Transverse colon (tissue), 4 donors: Measurements from ENCODE around the gene ZFHX2. TPM values are rescaled to one million over a fixed set of nuclear protein-coding genes. Genes with fewer than 3 reads are reported as not detected.

Source experiments
- DNase-seq: peaks from one replicate; pipeline ENCODE4 v3.0.0-alpha.2; 2019
- H3K27ac ChIP-seq, 4 donors: fragments of 200-600 bp; sonication (generic); 2 replicates each; pipeline ENCODE4 v1.5.1; 2016 to 2018; ENCODE audit warnings: inconsistent platforms in 4 of 4
- H3K27me3 ChIP-seq: fragments of 200-600 bp; sonication (generic); 2 replicates; pipeline ENCODE4 v1.5.1; 2017; ENCODE audit warnings: inconsistent platforms
- H3K36me3 ChIP-seq, 4 donors: fragments of 200-600 bp; sonication (generic); 2 replicates each; pipeline ENCODE4 v1.5.1; 2017 to 2019; ENCODE audit warnings: inconsistent platforms in 4 of 4
- H3K4me1 ChIP-seq, 4 donors: fragments of 200-600 bp; sonication (generic); 2 replicates each; pipeline ENCODE4 v1.5.1; 2017 to 2020; ENCODE audit warnings: inconsistent platforms in 4 of 4
- H3K4me3 ChIP-seq, 4 donors: fragments of 200-600 bp; sonication (generic); 1 replicate in 1 of 4; 2 replicates in 3 of 4; pipeline versions ENCODE4 v1.5.1 to v1.6.1; 2017 to 2019; ENCODE audit warnings: inconsistent platforms in 4 of 4
- H3K9me3 ChIP-seq, 2 donors: fragments of 200-600 bp; sonication (generic); 2 replicates each; pipeline ENCODE4 v1.5.1; 2017 to 2019; ENCODE audit warnings: inconsistent platforms in 2 of 2
- CTCF ChIP-seq, 5 experiments: fragments of 200-600 bp in 3 of 5; fragments of 450-650 bp in 2 of 5; sonication (generic) in 3 of 5; IDR thresholded peaks; 1 replicate in 2 of 5; 2 replicates in 3 of 5; pipeline ENCODE4 v1.5.1; 2016 to 2017; ENCODE audit warnings: antibody characterized with exemption in 5 of 5, inconsistent platforms in 3 of 5, mild to moderate bottlenecking in 2 of 5, moderate library complexity in 1 of 5
- EP300 ChIP-seq: sonication (generic); formaldehyde crosslinking; IDR thresholded peaks from one replicate; pipeline ENCODE4 v1.6.1; 2017; ENCODE audit warnings: antibody characterized with exemption, low read depth
- POLR2A ChIP-seq: fragments of 450-650 bp; IDR thresholded peaks from one replicate; pipeline ENCODE4 v1.6.1; 2016; ENCODE audit warnings: antibody characterized with exemption, mild to moderate bottlenecking, moderate library complexity
- POLR2AphosphoS5 ChIP-seq, 3 donors: sonication (generic); formaldehyde crosslinking; IDR thresholded peaks; one replicate each; pipeline ENCODE4 v1.6.1; 2016; ENCODE audit warnings: antibody characterized with exemption in 3 of 3
- WGBS, 2 donors: methylation state at CpG; one replicate each; pipeline ENCODE4 v1.1.5; 2018; ENCODE audit warnings: low coverage in 1 of 2; 5-methylcytosine and 5-hydroxymethylcytosine counted together
- in situ Hi-C, 4 donors: fragments of 200-750 bp; cut with MboI; loops; one replicate each; pipeline versions ENCODE4 v1.15.0 to v1.15.1; 2017; ENCODE audit warnings: low sequenced_read_pairs in 3 of 4, low pct_ligation_motif_present in 1 of 4, low pct_unique_long_range_greater_than_20kb in 1 of 4
- intact Hi-C: fragments of 100-400 bp; cut with DNase I; formaldehyde crosslinking; loops from one replicate; pipeline ENCODE4 v1.15.1; 2023; ENCODE audit warnings: low total_unique reads
- total RNA-seq, 4 donors: library from RNA; depleted of rRNA; stranded (reverse); fragments of >200 nt; gene quantifications; one replicate each; pipeline ENCODE4 v1.1.0, GENCODE V29; 2016

Gene ZFHX2
- total RNA-seq, 4 donors from 2014 or later = 0.20 to 1.1 (median 0.68) TPM

DNA sequence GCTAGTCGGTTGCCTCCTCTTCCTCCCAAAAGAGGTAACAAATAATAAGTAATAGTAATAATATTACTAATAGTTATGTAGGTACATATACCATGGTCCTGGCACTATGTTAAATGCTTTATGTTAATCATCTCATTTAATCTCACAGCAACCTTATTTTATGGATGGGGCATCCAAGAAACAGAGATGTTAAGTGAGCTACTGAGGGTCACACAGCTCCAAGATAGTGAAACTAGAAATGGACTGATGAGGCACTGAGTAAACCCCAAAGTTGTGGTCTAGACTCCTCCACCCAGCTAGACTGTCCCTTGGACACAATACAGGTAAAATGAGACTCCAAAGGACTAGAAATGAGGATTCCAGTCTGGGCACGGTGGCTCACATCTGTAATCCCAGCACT lies 15.1 kb downstream of the ZFHX2 start:
- H3K27ac ChIP-seq = no peak overlapping the region
- DNase-seq = no peak
- no peak overlapping the region for H3K4me3 ChIP-seq
- intact Hi-C loops = no loop called here
- TF ChIP-seq POLR2AphosphoS5 (IDR thresholded peaks at IDR 0.05) (no peak), CTCF (IDR thresholded peaks at IDR 0.05) (no peak), EP300 (no peak), POLR2A (no peak)
- H3K36me3 ChIP-seq = no peaks in the 10 kb centered on the region
- 90 to 100% methylated on average over 2 of the region's 2 CpGs for WGBS, 2 donors
- no peaks in the 10 kb centered on the region for H3K27me3 ChIP-seq
- no peaks in the 10 kb centered on the region for H3K9me3 ChIP-seq
- in situ Hi-C loops = no loop called here
- H3K4me1 ChIP-seq = peaks cover 0 to 9% (median 0%) of the 10 kb centered on the region in 4 donors

DNA sequence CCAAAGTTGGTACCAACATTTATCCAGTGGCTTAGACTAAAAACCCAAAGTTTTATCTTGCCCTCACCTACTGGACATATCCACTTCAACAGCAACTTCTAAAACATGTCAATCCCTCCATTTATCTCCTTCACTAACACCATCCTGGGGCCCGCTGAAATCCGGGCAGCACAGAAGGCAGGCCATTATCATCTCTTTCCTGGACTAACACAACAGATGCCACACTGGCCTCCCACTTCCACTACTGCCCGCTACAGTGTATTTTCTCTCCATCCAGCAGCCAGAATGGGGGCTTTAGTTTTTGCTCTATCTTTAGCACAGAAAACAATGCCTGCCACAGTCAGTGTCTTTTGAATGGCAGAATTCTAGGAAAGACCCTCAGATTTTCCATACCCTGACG lies 15.6 kb downstream of the ZFHX2 start:
- 85 to 100% methylated on average over 3 to 4 of the region's 4 CpGs for WGBS, 2 donors
- H3K4me1 ChIP-seq = peaks cover 0 to 9% (median 0%) of the 10 kb centered on the region in 4 donors
- no peaks in the 10 kb centered on the region for H3K27me3 ChIP-seq
- no peaks in the 10 kb centered on the region for H3K36me3 ChIP-seq
- intact Hi-C loops (no loop called here), in situ Hi-C loops (no loop called here)
- no peak overlapping the region for H3K27ac ChIP-seq
- H3K9me3 ChIP-seq = no peaks in the 10 kb centered on the region
- no peak overlapping the region for H3K4me3 ChIP-seq
- no peak for TF ChIP-seq CTCF (IDR thresholded peaks at IDR 0.05)
- TF ChIP-seq EP300 = no peak
- no peak for TF ChIP-seq POLR2AphosphoS5 (IDR thresholded peaks at IDR 0.05)
- no peak for TF ChIP-seq POLR2A
- no peak for DNase-seq

- Histone ChIP-seq H3K27ac (no peak overlapping the region), H3K36me3 (no peaks in the 10 kb centered on the region), H3K4me3 (no peak overlapping the region), H3K27me3 (no peaks in the 10 kb centered on the region), H3K4me1 (peaks cover 0 to 2% (median 0%) of the 10 kb centered on the region in 4 donors), H3K9me3 (no peaks in the 10 kb centered on the region)
- no peak for DNase-seq
- intact Hi-C loops (no loop called here), in situ Hi-C loops (no loop called here)
- TF ChIP-seq POLR2A (no peak), POLR2AphosphoS5 (IDR thresholded peaks at IDR 0.05) (no peak), CTCF (IDR thresholded peaks at IDR 0.05) (no peak), EP300 (no peak)
- WGBS, 2 donors = 91% methylated on average over 14 of the region's 16 CpGs; no CpG with 5 or more reads in 1 of the 2 donors
These were observed 17.7 kb downstream of the ZFHX2 start for GRCh38 chr14:23533652-23534435.

- Histone ChIP-seq H3K9me3 (no peaks in the 10 kb centered on the region), H3K36me3 (no peaks in the 10 kb centered on the region), H3K27ac (no peak overlapping the region), H3K4me1 (no peaks in the 10 kb centered on the region), H3K27me3 (no peaks in the 10 kb centered on the region), H3K4me3 (no peak overlapping the region)
- DNase-seq = no peak
- TF ChIP-seq POLR2A (no peak), EP300 (no peak), CTCF (IDR thresholded peaks at IDR 0.05) (no peak), POLR2AphosphoS5 (IDR thresholded peaks at IDR 0.05) (no peak)
- intact Hi-C loops = no loop called here
- WGBS, 2 donors = 92 to 98% methylated on average over 2 to 7 of the region's 7 CpGs
- in situ Hi-C loops = no loop called here
These were observed 18.9 kb downstream of the ZFHX2 start for GRCh38 chr14:23532658-23533057.
